SK-MEL-5 (cell line): ENCODE results near the gene RFTN2. TPM values are rescaled to one million over a fixed set of nuclear protein-coding genes. Genes with fewer than 3 reads are reported as not detected.
"Not testable (repeated sequence)": the region's sequence is repeated elsewhere in the genome, so short reads cannot be mapped to it uniquely, and the experiment has no call there.

Source experiments
- DNase-seq: peaks from one replicate; pipeline ENCODE4 v3.0.0-alpha.2; 2016; ENCODE audit warnings: low read depth, low spot score
- in situ Hi-C: cut with HindIII; loops from 2 replicates; pipeline ENCODE4 v1.10.0; 2016; ENCODE audit warnings: low sequenced_read_pairs, high pct_unique_total_duplicates, low pct_unique_long_range_greater_than_20kb
- polyA plus RNA-seq, 2 experiments: library from polyadenylated mRNA; depleted of rRNA; stranded (reverse); fragments of >200 nt; gene quantifications; 2 replicates each; pipeline ENCODE4 v1.2.3, GENCODE V29; 2015
- total RNA-seq: library from RNA; depleted of rRNA; stranded (reverse); fragments of >200 nt; shearing (Covaris generic); gene quantifications from 2 replicates; pipeline ENCODE4 v1.2.3, GENCODE V29; 2014; rRNA removed

The RFTN2 gene, protein sequence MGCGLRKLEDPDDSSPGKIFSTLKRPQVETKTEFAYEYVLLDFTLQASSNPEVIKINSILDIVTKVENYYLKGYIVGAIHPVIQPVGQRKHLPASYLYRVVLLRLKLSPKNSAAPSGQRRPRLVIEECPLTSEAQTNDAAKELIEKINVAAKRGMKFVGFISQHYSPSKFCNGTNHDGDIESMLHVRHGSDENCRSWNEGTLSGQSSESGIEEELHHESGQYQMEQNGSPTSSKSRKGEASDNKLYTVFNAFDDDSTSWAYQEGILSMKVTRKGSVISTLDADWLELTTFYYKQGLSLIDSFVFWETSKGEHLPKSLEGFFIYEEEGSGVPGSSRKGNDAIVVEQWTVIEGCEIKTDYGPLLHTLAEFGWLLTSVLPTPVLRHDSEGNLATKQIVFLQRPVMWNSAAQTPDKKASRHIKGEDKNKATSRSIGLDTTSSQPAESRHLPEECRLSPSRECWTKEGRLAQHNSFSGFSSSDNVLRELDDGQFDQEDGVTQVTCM
- 2.2 and 5.0 TPM in 2 replicates for total RNA-seq
- 0.44 and 0.65 TPM in 2 replicates for polyA plus RNA-seq (2015; cell fraction: cytosol; rRNA removed)
- 1.9 and 3.1 TPM in 2 replicates for polyA plus RNA-seq (2015; cell fraction: nucleus; rRNA removed)

GRCh38 chr2:197675246-197675645, at the start of gene RFTN2:
Gene RFTN2, minus strand, starts transcription at chr2:197675587. Its CDS starts 129 bp downstream, at chr2:197675458.
- DNase-seq, result peak; percentile 32

DNA sequence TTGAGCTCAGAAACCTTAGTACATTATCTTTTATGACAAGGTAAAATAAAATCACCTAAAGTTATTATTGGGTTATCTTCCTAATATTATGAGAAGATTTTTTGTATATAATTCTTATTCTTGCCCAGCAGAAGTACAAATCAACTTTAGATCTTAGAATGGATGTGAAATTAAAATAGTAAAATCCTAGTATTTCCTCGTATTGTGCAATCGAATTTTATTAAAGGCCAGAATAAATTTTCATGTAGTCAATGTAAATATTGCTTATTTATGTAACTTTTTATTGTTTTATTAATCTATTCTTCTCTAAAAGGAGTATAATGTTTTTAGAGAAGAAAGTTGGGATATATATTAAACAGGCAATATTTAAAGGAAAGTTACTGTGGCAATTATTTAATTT, 42.5 kb upstream of the RFTN2 start:
- in situ Hi-C loops, result no loop called here
- no peak for DNase-seq

More at GRCh38 chr2:197675246-197675645, at the start of gene RFTN2:
- in situ Hi-C loops, result no loop called here

DNA sequence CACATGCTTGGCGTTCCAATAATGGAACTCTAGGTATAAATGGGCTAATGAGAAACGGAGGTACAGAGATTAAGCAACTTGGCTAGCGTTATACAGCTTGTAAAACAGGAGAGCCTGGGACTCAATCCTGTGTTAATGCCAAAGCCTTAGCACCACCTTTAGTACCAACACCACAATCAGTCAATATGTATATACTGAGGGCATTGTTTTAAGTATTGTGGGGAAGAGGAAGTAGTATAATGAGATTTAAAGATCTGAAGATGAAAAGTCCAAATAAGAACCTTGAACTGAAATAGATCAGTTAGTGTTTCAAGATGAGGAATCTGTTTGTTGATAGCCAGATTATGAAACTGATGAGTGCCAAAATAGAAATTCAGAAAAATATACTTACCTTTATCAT, 37.9 kb upstream of the RFTN2 start:
- DNase-seq, result no peak
- in situ Hi-C loops, result no loop called here

DNA sequence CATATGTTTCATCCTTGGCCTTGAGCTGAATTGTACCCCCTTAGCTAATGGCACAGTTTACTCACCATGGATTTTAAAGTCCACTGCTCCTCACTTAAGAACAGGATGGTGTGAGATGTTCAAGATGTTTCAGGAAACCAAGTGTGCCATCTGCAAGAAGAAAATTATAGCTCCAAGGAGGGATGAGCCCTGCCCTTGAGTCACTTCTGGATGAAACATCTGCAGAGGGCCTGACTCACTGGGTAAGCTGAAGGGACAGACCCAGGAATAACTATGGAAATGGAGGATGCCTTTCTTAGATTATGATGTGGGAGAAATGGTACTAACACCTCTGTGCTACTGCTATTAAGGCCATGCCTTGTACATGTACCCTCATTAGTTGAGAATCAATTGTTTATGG, 36.2 kb upstream of the RFTN2 start:
- DNase-seq, result no peak
- in situ Hi-C loops, result no loop called here

DNA sequence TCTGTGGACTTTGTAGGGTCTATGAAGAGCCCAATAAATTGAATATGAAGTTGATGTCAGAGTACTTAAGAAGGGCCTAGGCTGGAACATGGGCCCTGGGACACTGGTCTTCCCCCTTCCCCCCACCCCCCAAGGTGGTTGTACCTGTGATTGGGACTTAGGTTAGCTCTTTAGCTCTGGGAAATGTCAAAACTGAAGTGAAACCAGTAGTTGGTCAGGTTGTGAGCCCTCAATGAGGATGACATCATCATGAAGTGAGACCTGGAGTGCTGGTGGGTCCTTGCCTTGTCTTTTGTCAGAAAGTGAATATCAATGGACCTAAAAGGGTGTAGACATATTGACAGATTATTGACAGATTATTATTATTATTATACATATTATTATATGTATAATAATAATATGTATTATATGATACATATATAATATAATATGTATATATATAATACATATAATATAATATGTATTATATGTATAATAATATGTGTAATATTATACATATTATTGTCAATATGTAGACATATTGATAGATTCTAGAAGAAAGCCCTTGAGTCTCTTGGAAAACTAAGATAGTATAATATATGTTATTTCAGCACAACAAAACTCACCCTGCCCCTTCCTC, 35.1 kb upstream of the RFTN2 start:
- DNase-seq, result no peak
- in situ Hi-C loops, result no loop called here

DNA sequence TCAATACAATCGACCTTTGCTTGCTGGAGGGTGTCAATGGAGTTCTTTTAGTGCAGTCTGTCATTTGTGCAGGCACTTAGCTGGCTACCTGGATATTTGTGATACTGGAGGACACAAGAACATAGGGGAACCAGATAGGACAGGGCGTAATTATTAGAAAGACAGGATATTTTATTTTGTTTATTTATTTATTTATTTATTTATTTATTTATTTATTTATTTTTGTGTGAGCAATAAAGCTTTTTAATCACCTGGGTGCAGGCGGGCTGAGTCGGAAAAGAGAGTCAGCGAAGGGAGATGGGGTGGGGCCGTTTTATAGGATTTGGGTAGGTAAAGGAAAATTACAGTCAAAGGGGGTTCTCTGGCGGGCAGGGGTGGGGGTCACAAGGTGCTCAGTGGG, 33.8 kb upstream of the RFTN2 start:
- in situ Hi-C loops, result not testable (repeated sequence)

DNA sequence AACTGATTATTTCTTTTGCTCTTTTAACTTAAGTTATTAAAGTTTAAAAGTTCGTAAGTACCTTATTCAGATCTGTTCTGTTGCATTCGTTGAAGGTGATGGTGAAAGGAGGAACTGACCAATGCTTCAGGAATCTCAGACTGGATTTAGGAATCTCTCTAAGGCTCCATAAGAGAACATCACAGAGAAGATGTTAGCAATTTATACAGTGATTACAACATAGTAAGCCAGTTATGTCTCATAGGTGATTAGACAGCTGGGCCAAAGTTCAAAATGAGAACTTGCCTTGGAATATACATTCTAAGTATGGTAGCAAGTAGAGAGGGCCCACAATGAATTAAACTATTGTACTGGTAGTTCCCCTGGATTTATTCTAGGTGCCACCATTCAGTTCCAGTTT, 32.9 kb upstream of the RFTN2 start:
- no peak for DNase-seq
- in situ Hi-C loops, result no loop called here

More for the DNA sequence above, 33.8 kb upstream of the RFTN2 start:
- DNase-seq, result not testable (repeated sequence)

GRCh38 chr2:197707316-197708213, 32.2 kb upstream of the RFTN2 start:
- in situ Hi-C loops, result no loop called here
- DNase-seq, result peak; percentile 59

DNA sequence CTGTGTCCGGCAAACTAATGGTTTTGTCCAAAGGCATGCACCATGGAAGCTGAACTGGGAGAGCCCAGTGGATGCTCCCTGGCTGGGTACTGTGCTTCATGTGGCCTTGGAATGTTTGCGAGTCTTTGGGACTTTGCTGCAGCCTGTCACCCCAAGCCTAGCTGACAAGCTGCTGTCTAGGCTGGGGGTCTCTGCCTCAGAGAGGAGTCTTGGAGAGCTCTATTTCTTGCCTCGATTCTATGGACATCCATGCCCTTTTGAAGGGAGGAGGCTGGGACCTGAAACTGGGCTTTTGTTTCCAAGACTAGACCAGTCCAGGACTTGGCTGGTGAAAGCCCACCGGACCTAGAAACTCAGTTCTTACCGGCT, 31.4 kb upstream of the RFTN2 start:
- DNase-seq, result no peak
- in situ Hi-C loops, result no loop called here

GRCh38 chr2:197705912-197706838, 30.8 kb upstream of the RFTN2 start:
- in situ Hi-C loops, result no loop called here
- DNase-seq, result peak; percentile 12

DNA sequence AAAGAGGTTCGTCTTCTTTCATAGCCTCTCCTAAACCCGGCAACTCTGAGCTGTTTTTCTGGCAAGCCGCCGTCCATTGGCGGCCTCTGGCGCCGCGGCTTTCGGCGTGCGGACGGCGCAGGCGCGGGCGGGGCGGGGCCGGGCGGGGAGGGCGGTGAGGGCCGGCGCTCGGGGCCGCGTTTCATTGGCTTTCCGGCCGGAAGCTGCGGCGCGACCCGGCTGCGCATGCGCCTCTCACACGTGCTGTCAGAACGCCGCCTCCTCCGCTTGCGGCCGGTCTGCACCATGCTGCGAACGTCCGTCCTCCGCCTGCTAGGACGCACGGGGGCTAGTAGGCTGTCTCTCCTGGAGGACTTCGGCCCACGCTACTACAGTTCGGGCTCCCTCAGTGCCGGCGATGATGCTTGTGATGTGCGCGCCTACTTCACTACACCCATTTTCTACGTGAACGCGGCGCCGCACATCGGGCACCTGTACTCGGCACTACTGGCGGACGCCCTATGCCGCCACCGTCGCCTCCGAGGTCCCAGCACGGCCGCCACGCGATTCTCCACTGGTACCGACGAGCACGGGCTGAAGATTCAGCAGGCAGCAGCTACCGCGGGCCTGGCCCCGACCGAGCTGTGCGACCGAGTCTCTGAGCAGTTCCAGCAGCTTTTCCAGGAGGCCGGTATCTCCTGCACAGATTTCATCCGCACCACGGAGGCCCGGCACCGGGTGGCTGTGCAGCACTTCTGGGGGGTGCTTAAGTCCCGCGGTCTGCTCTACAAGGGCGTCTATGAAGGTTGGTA, 29.9 kb upstream of the RFTN2 start, which contains the start of gene MARS2:
Gene MARS2, plus strand, starts transcription at position 249 of the 791 bp plus-strand sequence. Its CDS starts 37 bp downstream, at position 286.
- DNase-seq, result peak; percentile 89

GRCh38 chr2:197704434-197705120, 29.2 kb upstream of the RFTN2 start:
- no peak for DNase-seq
- in situ Hi-C loops, result no loop called here

More for the DNA sequence above, 29.9 kb upstream of the RFTN2 start, which contains the start of gene MARS2:
- in situ Hi-C loops, result no loop called here

DNA sequence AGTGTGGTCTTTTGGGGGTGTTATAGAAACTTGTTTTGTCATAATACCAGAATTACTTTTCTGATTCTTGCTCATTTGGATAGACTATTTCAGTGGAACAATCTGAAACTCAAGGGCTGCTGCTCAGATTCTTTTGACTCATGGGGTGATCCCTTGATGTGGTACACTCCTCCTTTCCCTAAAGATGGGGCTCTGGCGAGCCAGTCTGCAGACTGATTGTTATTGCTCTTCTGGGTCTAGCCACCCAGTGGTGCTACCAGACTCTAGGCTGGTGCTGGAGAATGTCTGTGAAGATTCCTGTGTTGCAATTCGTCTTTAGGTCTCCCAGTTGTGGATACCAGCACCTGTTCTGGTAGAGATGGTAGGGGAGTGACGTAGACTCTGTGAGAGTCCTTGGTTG, 25.6 kb upstream of the RFTN2 start:
- DNase-seq, result peak; percentile 7
- in situ Hi-C loops, result no loop called here

GRCh38 chr2:197699724-197700123, 24.3 kb upstream of the RFTN2 start:
- DNase-seq, in situ Hi-C loops: not testable (repeated sequence)

DNA sequence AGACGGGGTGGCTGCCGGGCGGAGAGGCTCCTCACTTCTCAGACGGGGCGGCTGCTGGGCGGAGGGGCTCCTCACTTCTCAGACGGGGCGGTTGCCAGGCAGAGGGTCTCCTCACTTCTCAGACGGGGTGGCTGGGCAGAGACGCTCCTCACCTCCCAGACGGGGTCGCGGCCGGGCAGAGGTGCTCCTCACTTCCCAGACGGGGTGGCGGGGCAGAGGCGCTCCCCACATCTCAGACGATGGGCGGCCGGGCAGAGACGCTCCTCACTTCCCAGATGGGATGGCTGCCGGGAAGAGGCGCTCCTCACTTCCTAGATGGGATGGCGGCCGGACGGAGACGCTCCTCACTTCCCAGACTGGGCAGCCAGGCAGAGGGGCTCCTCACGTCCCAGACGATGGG, 21.2 kb upstream of the RFTN2 start:
- in situ Hi-C loops, result not testable (repeated sequence)

More for the DNA sequence above, 21.2 kb upstream of the RFTN2 start:
- DNase-seq, result not testable (repeated sequence)
